ENCODE results near the gene STX12.

The STX12 gene

DNA sequence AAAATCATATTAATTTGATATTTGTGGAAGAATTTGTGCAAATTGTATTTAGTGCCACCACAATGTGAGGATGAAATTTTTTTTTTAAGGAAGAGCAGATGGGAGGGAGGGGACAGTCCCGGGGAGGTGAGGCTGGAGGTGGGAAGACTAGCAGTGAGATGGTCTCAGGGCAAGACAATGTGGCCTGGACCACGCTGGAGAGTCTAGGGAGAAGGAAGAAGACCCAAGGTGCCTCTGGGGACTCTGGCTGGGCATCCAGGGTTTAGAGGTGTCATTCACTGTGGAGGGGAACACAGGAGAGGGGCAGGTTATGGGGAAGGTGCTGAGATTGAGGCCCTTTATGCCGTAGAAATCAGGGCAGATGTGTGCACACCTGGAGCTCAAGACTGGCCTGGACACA, 89.0 kb downstream of the STX12 start:
- no peaks in the 10 kb centered on the region for H3K9me3 ChIP-seq (ENCODE audit: insufficient read depth, low read depth, low read length)
- H3K4me3 ChIP-seq (ENCODE audit: low read depth, low read length), result no peak overlapping the region
- H4K8ac ChIP-seq (ENCODE audit: low read depth, low read length), result no peak overlapping the region
- no peak overlapping the region for H4K12ac ChIP-seq (ENCODE audit: low read depth, low read length)
- H3K27ac ChIP-seq (ENCODE audit: low read depth, low read length), result no peak overlapping the region
- no peak overlapping the region for H2BK12ac ChIP-seq (ENCODE audit: low read length)
- H3K23ac ChIP-seq (ENCODE audit: low read length), result no peak overlapping the region
- WGBS (ENCODE audit: extremely low coverage, insufficient coverage, insufficient read length), result no CpG with 5 or more reads among the region's 3 CpGs
- H2BK5ac ChIP-seq (ENCODE audit: low read depth, low read length, poor library complexity), result no peak overlapping the region
- H3K4me1 ChIP-seq (ENCODE audit: control insufficient read depth in 1 of 2, insufficient read depth in 2 of 2, low read length in 2 of 2), result peaks cover 5 to 10% of the 10 kb centered on the region in 2 experiments
- H4K91ac ChIP-seq (ENCODE audit: low read depth, low read length), result no peak overlapping the region
- H3K36me3 ChIP-seq (ENCODE audit: control insufficient read depth in 1 of 2, insufficient read depth in 2 of 2, low read length in 2 of 2), result no peaks in the 10 kb centered on the region
- no peak overlapping the region for H3K9ac ChIP-seq (ENCODE audit: low read length)
- no peak overlapping the region for H3K18ac ChIP-seq (ENCODE audit: low read length)
- no peak overlapping the region for H3K4ac ChIP-seq (ENCODE audit: low read depth, low read length)
- no peak overlapping the region for H2BK120ac ChIP-seq (ENCODE audit: insufficient read depth, low read length, poor library complexity)
- no peak for DNase-seq
- H3K79me1 ChIP-seq (ENCODE audit: low read length), result no peaks in the 10 kb centered on the region
- H3K4me2 ChIP-seq (ENCODE audit: low read length), result no peak overlapping the region
- H2AK5ac ChIP-seq (ENCODE audit: low read length), result no peak overlapping the region
- no peaks in the 10 kb centered on the region for H3K27me3 ChIP-seq (ENCODE audit: insufficient read depth, low read length)
- no peak overlapping the region for H2AFZ ChIP-seq (ENCODE audit: insufficient read depth, low read length, poor library complexity)
- no peaks in the 10 kb centered on the region for H3K79me2 ChIP-seq (ENCODE audit: control insufficient read depth, insufficient read depth, low read length, poor library complexity)
- H3K14ac ChIP-seq (ENCODE audit: low read length), result no peak overlapping the region

GRCh38 chr1:27862671-27863537, 89.9 kb downstream of the STX12 start:
- H2BK120ac ChIP-seq (ENCODE audit: insufficient read depth, low read length, poor library complexity), result no peak overlapping the region
- no peaks in the 10 kb centered on the region for H3K79me1 ChIP-seq (ENCODE audit: low read length)
- H3K9ac ChIP-seq (ENCODE audit: low read length), result no peak overlapping the region
- H2BK12ac ChIP-seq (ENCODE audit: low read length), result no peak overlapping the region
- H3K4me3 ChIP-seq (ENCODE audit: low read depth, low read length), result no peak overlapping the region
- peaks cover 5 to 10% of the 10 kb centered on the region in 2 experiments for H3K4me1 ChIP-seq (ENCODE audit: control insufficient read depth in 1 of 2, insufficient read depth in 2 of 2, low read length in 2 of 2)
- H2BK5ac ChIP-seq (ENCODE audit: low read depth, low read length, poor library complexity), result no peak overlapping the region
- no CpG with 5 or more reads among the region's 9 CpGs for WGBS (ENCODE audit: extremely low coverage, insufficient coverage, insufficient read length)
- no peak overlapping the region for H3K4me2 ChIP-seq (ENCODE audit: low read length)
- H4K8ac ChIP-seq (ENCODE audit: low read depth, low read length), result no peak overlapping the region
- no peaks in the 10 kb centered on the region for H3K36me3 ChIP-seq (ENCODE audit: control insufficient read depth in 1 of 2, insufficient read depth in 2 of 2, low read length in 2 of 2)
- peak in 1 of 2 donors; percentile 56 for DNase-seq
- no peak overlapping the region for H4K91ac ChIP-seq (ENCODE audit: low read depth, low read length)
- H3K27ac ChIP-seq (ENCODE audit: low read depth, low read length), result no peak overlapping the region
- no peak overlapping the region for H3K23ac ChIP-seq (ENCODE audit: low read length)
- no peaks in the 10 kb centered on the region for H3K27me3 ChIP-seq (ENCODE audit: insufficient read depth, low read length)
- no peak overlapping the region for H2AFZ ChIP-seq (ENCODE audit: insufficient read depth, low read length, poor library complexity)
- no peak overlapping the region for H2AK5ac ChIP-seq (ENCODE audit: low read length)
- H3K14ac ChIP-seq (ENCODE audit: low read length), result no peak overlapping the region
- no peaks in the 10 kb centered on the region for H3K79me2 ChIP-seq (ENCODE audit: control insufficient read depth, insufficient read depth, low read length, poor library complexity)
- no peak overlapping the region for H3K4ac ChIP-seq (ENCODE audit: low read depth, low read length)
- no peaks in the 10 kb centered on the region for H3K9me3 ChIP-seq (ENCODE audit: insufficient read depth, low read depth, low read length)
- H4K12ac ChIP-seq (ENCODE audit: low read depth, low read length), result no peak overlapping the region
- H3K18ac ChIP-seq (ENCODE audit: low read length), result no peak overlapping the region

DNA sequence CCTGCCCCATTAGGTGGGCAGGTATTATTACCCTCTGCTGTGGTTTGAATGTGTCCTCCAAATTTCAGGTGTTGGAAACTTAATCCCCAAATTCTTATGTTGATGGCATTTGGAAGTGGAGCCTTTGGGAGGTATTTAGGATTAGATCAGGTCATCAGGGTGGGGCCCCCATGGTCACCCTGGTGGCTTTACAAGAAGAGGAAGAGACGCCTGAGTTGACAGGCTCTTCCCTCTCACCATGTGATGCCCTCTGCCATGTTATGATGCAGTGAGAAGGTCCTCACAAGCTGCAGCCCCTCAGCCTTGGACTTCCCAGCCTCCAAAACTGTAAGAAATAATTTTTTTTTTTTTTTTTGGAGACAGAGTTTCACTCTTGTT, 90.5 kb downstream of the STX12 start:
- Histone ChIP-seq H4K12ac (ENCODE audit: low read depth, low read length) (no peak overlapping the region), H3K18ac (ENCODE audit: low read length) (no peak overlapping the region), H2BK12ac (ENCODE audit: low read length) (no peak overlapping the region), H3K36me3 (ENCODE audit: control insufficient read depth in 1 of 2, insufficient read depth in 2 of 2, low read length in 2 of 2) (no peaks in the 10 kb centered on the region), H3K4me2 (ENCODE audit: low read length) (no peak overlapping the region), H4K8ac (ENCODE audit: low read depth, low read length) (no peak overlapping the region), H3K27ac (ENCODE audit: low read depth, low read length) (no peak overlapping the region), H3K9me3 (ENCODE audit: insufficient read depth, low read depth, low read length) (no peaks in the 10 kb centered on the region), H3K14ac (ENCODE audit: low read length) (no peak overlapping the region), H2BK5ac (ENCODE audit: low read depth, low read length, poor library complexity) (no peak overlapping the region), H2AK5ac (ENCODE audit: low read length) (no peak overlapping the region), H2BK120ac (ENCODE audit: insufficient read depth, low read length, poor library complexity) (no peak overlapping the region), H3K4me3 (ENCODE audit: low read depth, low read length) (no peak overlapping the region), H3K79me2 (ENCODE audit: control insufficient read depth, insufficient read depth, low read length, poor library complexity) (no peaks in the 10 kb centered on the region), H3K4me1 (ENCODE audit: control insufficient read depth in 1 of 2, insufficient read depth in 2 of 2, low read length in 2 of 2) (peaks cover 5 to 9% of the 10 kb centered on the region in 2 experiments), H2AFZ (ENCODE audit: insufficient read depth, low read length, poor library complexity) (no peak overlapping the region), H3K79me1 (ENCODE audit: low read length) (no peaks in the 10 kb centered on the region), H4K91ac (ENCODE audit: low read depth, low read length) (no peak overlapping the region), H3K9ac (ENCODE audit: low read length) (no peak overlapping the region), H3K27me3 (ENCODE audit: insufficient read depth, low read length) (no peaks in the 10 kb centered on the region), H3K4ac (ENCODE audit: low read depth, low read length) (no peak overlapping the region), H3K23ac (ENCODE audit: low read length) (no peak overlapping the region)
- peak in 1 of 2 donors; percentile 21 for DNase-seq
- WGBS (ENCODE audit: extremely low coverage, insufficient coverage, insufficient read length), result no CpG with 5 or more reads among the region's 1 CpG

DNA sequence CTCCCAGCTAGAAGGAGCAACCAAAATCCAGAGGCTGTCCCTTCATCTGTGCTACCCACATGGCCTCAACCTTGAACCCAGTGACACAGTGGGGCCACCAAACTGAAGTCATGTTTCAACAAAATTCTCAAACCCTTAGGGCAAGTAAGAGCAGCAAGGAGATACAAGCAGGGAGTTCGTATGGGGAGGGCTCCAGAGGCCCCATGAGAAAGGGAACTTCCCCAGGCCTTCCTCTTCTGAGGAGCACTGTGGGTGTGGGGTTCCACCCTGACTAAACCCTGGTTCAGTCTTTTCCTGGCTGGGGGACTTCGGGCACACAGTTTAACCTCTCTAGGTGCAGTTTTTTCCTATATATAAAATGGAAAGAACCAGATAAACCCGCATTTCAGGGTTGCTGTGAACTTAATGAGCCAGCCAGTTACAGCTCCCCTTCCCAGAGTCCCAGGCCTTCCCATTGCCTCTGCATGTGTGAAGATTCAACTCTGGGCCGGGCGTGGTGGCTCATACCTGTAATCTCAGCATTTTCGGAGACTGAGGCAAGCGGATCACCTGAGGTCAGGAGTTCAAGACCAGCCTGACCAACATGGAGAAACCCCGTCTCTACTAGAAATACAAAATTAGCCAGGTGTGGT, 91.4 kb downstream of the STX12 start:
- Histone ChIP-seq H3K79me2 (ENCODE audit: control insufficient read depth, insufficient read depth, low read length, poor library complexity) (no peaks in the 10 kb centered on the region), H3K4me1 (ENCODE audit: control insufficient read depth in 1 of 2, insufficient read depth in 2 of 2, low read length in 2 of 2) (peaks cover 3 to 4% of the 10 kb centered on the region in 2 experiments), H4K12ac (ENCODE audit: low read depth, low read length) (no peak overlapping the region), H3K4me3 (ENCODE audit: low read depth, low read length) (no peak overlapping the region), H3K27me3 (ENCODE audit: insufficient read depth, low read length) (no peaks in the 10 kb centered on the region), H3K4me2 (ENCODE audit: low read length) (no peak overlapping the region), H2AFZ (ENCODE audit: insufficient read depth, low read length, poor library complexity) (peak overlapping the region; percentile 35), H3K9me3 (ENCODE audit: insufficient read depth, low read depth, low read length) (no peaks in the 10 kb centered on the region), H2BK5ac (ENCODE audit: low read depth, low read length, poor library complexity) (no peak overlapping the region), H3K18ac (ENCODE audit: low read length) (no peak overlapping the region), H3K36me3 (ENCODE audit: control insufficient read depth in 1 of 2, insufficient read depth in 2 of 2, low read length in 2 of 2) (no peaks in the 10 kb centered on the region), H3K23ac (ENCODE audit: low read length) (no peak overlapping the region), H3K9ac (ENCODE audit: low read length) (no peak overlapping the region), H3K4ac (ENCODE audit: low read depth, low read length) (no peak overlapping the region), H2BK12ac (ENCODE audit: low read length) (no peak overlapping the region), H3K27ac (ENCODE audit: low read depth, low read length) (no peak overlapping the region), H3K14ac (ENCODE audit: low read length) (no peak overlapping the region), H4K8ac (ENCODE audit: low read depth, low read length) (no peak overlapping the region), H2BK120ac (ENCODE audit: insufficient read depth, low read length, poor library complexity) (no peak overlapping the region), H4K91ac (ENCODE audit: low read depth, low read length) (no peak overlapping the region), H2AK5ac (ENCODE audit: low read length) (no peak overlapping the region), H3K79me1 (ENCODE audit: low read length) (no peaks in the 10 kb centered on the region)
- DNase-seq, result peak in 1 of 2 donors; percentile 26
- no CpG with 5 or more reads among the region's 8 CpGs for WGBS (ENCODE audit: extremely low coverage, insufficient coverage, insufficient read length)

All from trophoblast cell (in vitro differentiated cells and primary cell).